Spleen (tissue), 7 donors: ENCODE measurements around the gene CES4A.

ENCODE experiments used
- CTCF ChIP-seq, 11 experiments: fragments of 200-600 bp in 7 of 11; fragments of 450-650 bp in 4 of 11; sonication (generic) in 4 of 11; IDR thresholded peaks in 8 of 11; conservative IDR thresholded peaks in 3 of 11; 1 replicate in 7 of 11; 2 replicates in 4 of 11; pipeline versions ENCODE4 v1.4.0 to v1.8.0; 2016 to 2021; ENCODE audit warnings: antibody characterized with exemption in 11 of 11, inconsistent platforms in 4 of 11, mild to moderate bottlenecking in 1 of 11
- POLR2A ChIP-seq, 3 donors: fragments of 450-650 bp; IDR thresholded peaks; one replicate each; pipeline ENCODE4 v1.5.1; 2017; ENCODE audit warnings: antibody characterized with exemption in 3 of 3, mild to moderate bottlenecking in 1 of 3
- POLR2AphosphoS5 ChIP-seq, 3 donors: sonication (generic); formaldehyde crosslinking; IDR thresholded peaks; one replicate each; pipeline ENCODE4 v1.5.1; 2017; ENCODE audit warnings: antibody characterized with exemption in 3 of 3
- donor health status: DM: no; HTN: no; CAD: no; lungs with moderate emphysema.
- donor health status: DM: no; HTN: no; CAD: no.
- donor health status: DM: no; HTN: no; CAD: no.

- TF ChIP-seq POLR2A (IDR thresholded peaks at IDR 0.05) (no peak), CTCF (IDR thresholded peaks at IDR 0.05 in 8 of 11, conservative IDR thresholded peaks at IDR 0.05 in 3 of 11) (no peak), POLR2AphosphoS5 (IDR thresholded peaks at IDR 0.05) (no peak)
Measured at GRCh38 chr16:67040166-67040565, 51.8 kb downstream of the CES4A start.
